ENCODE data around the gene BNC2. TPM values are rescaled to one million over a fixed set of nuclear protein-coding genes. Genes with fewer than 3 reads are reported as not detected.

The BNC2 gene
- total and polyA plus RNA-seq, 2 experiments from 2014 or later, result 19.3 to 20.7 TPM

DNA sequence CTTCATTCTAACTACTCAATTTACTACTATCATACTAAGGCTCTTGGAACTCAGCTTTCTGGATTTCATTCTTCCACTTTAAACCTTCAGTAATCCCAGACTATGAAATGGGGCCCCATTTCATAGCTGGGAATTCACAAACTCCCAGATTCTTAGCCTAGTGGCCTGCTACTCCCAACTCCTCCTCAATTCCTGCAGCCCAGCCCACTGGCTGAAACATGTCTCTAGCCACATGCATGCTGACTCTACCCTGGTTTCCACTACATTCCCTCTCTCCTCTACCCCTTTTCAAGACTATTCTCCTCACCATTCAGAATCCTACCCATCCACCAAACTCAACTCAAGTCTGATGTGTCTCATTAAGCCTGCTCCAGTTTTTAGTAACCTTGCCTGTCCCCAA, 370.6 kb downstream of the BNC2 start:
- H2AFZ ChIP-seq, result no peak overlapping the region
- H3K9me2 ChIP-seq (replicated peaks; ENCODE audit: insufficient read depth), result no peaks in the 10 kb centered on the region
- no peak for DNase-seq (ENCODE audit: low spot score)
- no peak overlapping the region for H3K27ac ChIP-seq
- no peak overlapping the region for H3K4me3 ChIP-seq
- no peaks in the 10 kb centered on the region for H3K36me3 ChIP-seq (replicated peaks; ENCODE audit: insufficient read depth, low read depth)
- H4K20me1 ChIP-seq (ENCODE audit: insufficient read depth, poor library complexity, severe bottlenecking), result no peaks in the 10 kb centered on the region
- H3K79me2 ChIP-seq, result no peaks in the 10 kb centered on the region
- TF ChIP-seq, protein P1, sequence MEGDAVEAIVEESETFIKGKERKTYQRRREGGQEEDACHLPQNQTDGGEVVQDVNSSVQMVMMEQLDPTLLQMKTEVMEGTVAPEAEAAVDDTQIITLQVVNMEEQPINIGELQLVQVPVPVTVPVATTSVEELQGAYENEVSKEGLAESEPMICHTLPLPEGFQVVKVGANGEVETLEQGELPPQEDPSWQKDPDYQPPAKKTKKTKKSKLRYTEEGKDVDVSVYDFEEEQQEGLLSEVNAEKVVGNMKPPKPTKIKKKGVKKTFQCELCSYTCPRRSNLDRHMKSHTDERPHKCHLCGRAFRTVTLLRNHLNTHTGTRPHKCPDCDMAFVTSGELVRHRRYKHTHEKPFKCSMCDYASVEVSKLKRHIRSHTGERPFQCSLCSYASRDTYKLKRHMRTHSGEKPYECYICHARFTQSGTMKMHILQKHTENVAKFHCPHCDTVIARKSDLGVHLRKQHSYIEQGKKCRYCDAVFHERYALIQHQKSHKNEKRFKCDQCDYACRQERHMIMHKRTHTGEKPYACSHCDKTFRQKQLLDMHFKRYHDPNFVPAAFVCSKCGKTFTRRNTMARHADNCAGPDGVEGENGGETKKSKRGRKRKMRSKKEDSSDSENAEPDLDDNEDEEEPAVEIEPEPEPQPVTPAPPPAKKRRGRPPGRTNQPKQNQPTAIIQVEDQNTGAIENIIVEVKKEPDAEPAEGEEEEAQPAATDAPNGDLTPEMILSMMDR (IDR thresholded peaks at IDR 0.05; ENCODE audit: poor library complexity), result no peak
- TF ChIP-seq EZH2phosphoT487 (IDR thresholded peaks at IDR 0.05; ENCODE audit: low read depth, severe bottlenecking, unreplicated experiment) (no peak), EZH2 (IDR thresholded peaks at IDR 0.05; ENCODE audit: borderline replicate concordance) (no peak)
- no peaks in the 10 kb centered on the region for H3K27me3 ChIP-seq
- H3K9me3 ChIP-seq (ENCODE audit: low read depth), result no peaks in the 10 kb centered on the region
- peaks cover 4% of the 10 kb centered on the region for H3K4me1 ChIP-seq (ENCODE audit: insufficient read depth)
- no peak overlapping the region for H3K4me2 ChIP-seq

DNA sequence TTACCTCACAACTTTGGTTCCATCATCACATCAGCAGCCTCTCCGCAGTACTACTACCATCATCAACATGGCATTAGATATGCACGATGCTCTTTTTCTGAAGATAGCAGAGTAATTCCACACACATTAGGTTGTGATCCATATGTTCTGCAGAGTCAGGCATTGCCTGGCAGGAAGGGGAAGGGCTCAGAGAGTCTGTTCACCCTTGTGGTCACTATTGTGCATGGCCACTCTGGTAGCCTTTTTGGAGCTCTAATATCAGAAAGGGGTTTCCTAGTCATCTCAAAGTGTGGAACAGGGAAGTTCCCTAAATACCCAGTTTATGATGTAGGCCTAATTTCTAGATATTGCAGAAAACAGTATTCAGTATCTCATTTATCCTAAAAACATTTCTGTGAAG, 373.6 kb downstream of the BNC2 start:
- H3K36me3 ChIP-seq (replicated peaks; ENCODE audit: insufficient read depth, low read depth), result no peaks in the 10 kb centered on the region
- TF ChIP-seq, protein P1 (IDR thresholded peaks at IDR 0.05; ENCODE audit: poor library complexity), result no peak
- TF ChIP-seq EZH2 (IDR thresholded peaks at IDR 0.05; ENCODE audit: borderline replicate concordance) (no peak), EZH2phosphoT487 (IDR thresholded peaks at IDR 0.05; ENCODE audit: low read depth, severe bottlenecking, unreplicated experiment) (no peak)
- DNase-seq (ENCODE audit: low spot score), result no peak
- H2AFZ ChIP-seq, result no peak overlapping the region
- no peak overlapping the region for H3K4me2 ChIP-seq
- no peaks in the 10 kb centered on the region for H4K20me1 ChIP-seq (ENCODE audit: insufficient read depth, poor library complexity, severe bottlenecking)
- no peaks in the 10 kb centered on the region for H3K79me2 ChIP-seq
- H3K27me3 ChIP-seq, result no peaks in the 10 kb centered on the region
- no peak overlapping the region for H3K4me3 ChIP-seq
- H3K27ac ChIP-seq, result no peak overlapping the region
- H3K4me1 ChIP-seq (ENCODE audit: insufficient read depth), result no peaks in the 10 kb centered on the region
- 92% methylated on average over 2 of the region's 2 CpGs for WGBS (ENCODE audit: low lambda C conversion rate, missing lambda C conversion rate)
- no peaks in the 10 kb centered on the region for H3K9me3 ChIP-seq (ENCODE audit: low read depth)
- no peaks in the 10 kb centered on the region for H3K9me2 ChIP-seq (replicated peaks; ENCODE audit: insufficient read depth)

DNA sequence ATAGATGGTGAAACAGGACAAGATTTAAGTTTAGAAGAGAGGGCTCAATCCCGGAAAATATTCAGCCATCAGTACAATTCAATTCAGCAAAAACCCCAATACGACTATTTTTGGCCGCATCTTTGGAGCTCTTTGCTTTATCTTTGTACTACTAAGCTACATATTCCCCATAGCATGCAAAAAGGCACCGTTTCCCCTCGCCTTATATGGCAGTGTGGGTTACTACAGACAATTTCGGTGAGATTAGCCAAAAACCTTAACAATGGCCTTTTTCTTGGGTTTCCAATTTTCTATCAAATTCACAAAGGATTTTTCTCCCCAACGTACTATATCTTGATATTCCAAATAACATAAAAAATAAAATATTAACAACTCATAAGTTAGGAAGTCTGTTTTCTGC, 382.6 kb downstream of the BNC2 start:
- Histone ChIP-seq H3K4me2 (no peak overlapping the region), H3K27ac (no peak overlapping the region)
- 78% methylated on average over 7 of the region's 7 CpGs for WGBS (ENCODE audit: low lambda C conversion rate, missing lambda C conversion rate)

GRCh38 chr9:16485575-16486321, 384.7 kb downstream of the BNC2 start:
- peaks cover 12% of the 10 kb centered on the region for H3K4me1 ChIP-seq (ENCODE audit: insufficient read depth)
- DNase-seq (ENCODE audit: low spot score), result no peak
- TF ChIP-seq EZH2phosphoT487 (IDR thresholded peaks at IDR 0.05; ENCODE audit: low read depth, severe bottlenecking, unreplicated experiment) (no peak), EZH2 (IDR thresholded peaks at IDR 0.05; ENCODE audit: borderline replicate concordance) (no peak)
- TF ChIP-seq, protein P1 (IDR thresholded peaks at IDR 0.05; ENCODE audit: poor library complexity), result no peak
- no peaks in the 10 kb centered on the region for H3K79me2 ChIP-seq
- H3K4me3 ChIP-seq, result no peak overlapping the region
- no peak overlapping the region for H2AFZ ChIP-seq
- H3K9me3 ChIP-seq (ENCODE audit: low read depth), result no peaks in the 10 kb centered on the region
- no peaks in the 10 kb centered on the region for H4K20me1 ChIP-seq (ENCODE audit: insufficient read depth, poor library complexity, severe bottlenecking)
- H3K4me2 ChIP-seq, result no peak overlapping the region
- 78% methylated on average over 6 of the region's 6 CpGs for WGBS (ENCODE audit: low lambda C conversion rate, missing lambda C conversion rate)
- no peak overlapping the region for H3K27ac ChIP-seq
- H3K36me3 ChIP-seq (replicated peaks; ENCODE audit: insufficient read depth, low read depth), result no peaks in the 10 kb centered on the region
- H3K9me2 ChIP-seq (replicated peaks; ENCODE audit: insufficient read depth), result no peaks in the 10 kb centered on the region
- H3K27me3 ChIP-seq, result no peaks in the 10 kb centered on the region

More for the DNA sequence above, 382.6 kb downstream of the BNC2 start:
- Histone ChIP-seq H3K79me2 (no peaks in the 10 kb centered on the region), H3K9me3 (ENCODE audit: low read depth) (no peaks in the 10 kb centered on the region), H3K4me1 (ENCODE audit: insufficient read depth) (peaks cover 12% of the 10 kb centered on the region), H4K20me1 (ENCODE audit: insufficient read depth, poor library complexity, severe bottlenecking) (no peaks in the 10 kb centered on the region), H3K9me2 (replicated peaks; ENCODE audit: insufficient read depth) (no peaks in the 10 kb centered on the region), H3K4me3 (no peak overlapping the region), H3K36me3 (replicated peaks; ENCODE audit: insufficient read depth, low read depth) (no peaks in the 10 kb centered on the region), H3K27me3 (no peaks in the 10 kb centered on the region), H2AFZ (no peak overlapping the region)
- no peak for DNase-seq (ENCODE audit: low spot score)
- TF ChIP-seq EZH2 (IDR thresholded peaks at IDR 0.05; ENCODE audit: borderline replicate concordance) (no peak), EZH2phosphoT487 (IDR thresholded peaks at IDR 0.05; ENCODE audit: low read depth, severe bottlenecking, unreplicated experiment) (no peak)
